Cardiac muscle cell (in vitro differentiated cells and primary cell): ENCODE measurements around the gene NFKBIB. TPM values are rescaled to one million over a fixed set of nuclear protein-coding genes. Genes with fewer than 3 reads are reported as not detected.
"Not testable (repeated sequence)": the region's sequence is repeated elsewhere in the genome, so short reads cannot be mapped to it uniquely, and the experiment has no call there.

Source experiments
- DNase-seq, 2 donors: peaks; one replicate each; pipeline versions ENCODE4 v3.0.0 to v3.0.0-alpha.2; 2010 to 2017; ENCODE audit warnings: low read depth in 1 of 2, low spot score in 1 of 2
- H3K27ac ChIP-seq: fragments of 200-600 bp; sonication (generic); 2 replicates; pipeline ENCODE4 v1.5.1; 2016
- H3K27me3 ChIP-seq: fragments of 200-600 bp; sonication (generic); 2 replicates; pipeline ENCODE4 v1.6.0; 2016; ENCODE audit warnings: control low read depth
- H3K36me3 ChIP-seq: fragments of 200-600 bp; sonication (generic); 2 replicates; pipeline ENCODE4 v1.5.1; 2016; ENCODE audit warnings: control low read depth
- H3K4me1 ChIP-seq: fragments of 200-600 bp; sonication (generic); 2 replicates; pipeline ENCODE4 v1.8.1; 2017; ENCODE audit warnings: low read depth, mild to moderate bottlenecking, mixed run types
- H3K4me3 ChIP-seq: fragments of 200-600 bp; sonication (generic); 2 replicates; pipeline ENCODE4 v1.5.1; 2016; ENCODE audit warnings: mild to moderate bottlenecking
- H3K9me3 ChIP-seq: fragments of 200-600 bp; sonication (generic); 2 replicates; pipeline ENCODE4 v1.5.1; 2017; ENCODE audit warnings: low read depth, mild to moderate bottlenecking, control low read depth
- polyA plus RNA-seq: library from polyadenylated mRNA; unstranded; fragments of >200 nt; fragmentation: Nextera tagmentation; extraction: Ambion mirVana; gene quantifications from 2 replicates; pipeline ENCODE4 v1.2.1, GENCODE V29; 2016
- total RNA-seq: library from RNA; depleted of rRNA; stranded (reverse); fragments of >200 nt; gene quantifications from 2 replicates; pipeline ENCODE4 v1.2.3, GENCODE V29; 2016
- TF ChIP-seq, protein P1 (sequence below): IDR thresholded peaks from 2 replicates; pipeline ENCODE4 v1.5.1; 2012; ENCODE audit warnings: low read depth, mild to moderate bottlenecking, low read length

Gene NFKBIB
- total and polyA plus RNA-seq, 2 experiments from 2014 or later: 14.7 to 19.6 TPM

DNA sequence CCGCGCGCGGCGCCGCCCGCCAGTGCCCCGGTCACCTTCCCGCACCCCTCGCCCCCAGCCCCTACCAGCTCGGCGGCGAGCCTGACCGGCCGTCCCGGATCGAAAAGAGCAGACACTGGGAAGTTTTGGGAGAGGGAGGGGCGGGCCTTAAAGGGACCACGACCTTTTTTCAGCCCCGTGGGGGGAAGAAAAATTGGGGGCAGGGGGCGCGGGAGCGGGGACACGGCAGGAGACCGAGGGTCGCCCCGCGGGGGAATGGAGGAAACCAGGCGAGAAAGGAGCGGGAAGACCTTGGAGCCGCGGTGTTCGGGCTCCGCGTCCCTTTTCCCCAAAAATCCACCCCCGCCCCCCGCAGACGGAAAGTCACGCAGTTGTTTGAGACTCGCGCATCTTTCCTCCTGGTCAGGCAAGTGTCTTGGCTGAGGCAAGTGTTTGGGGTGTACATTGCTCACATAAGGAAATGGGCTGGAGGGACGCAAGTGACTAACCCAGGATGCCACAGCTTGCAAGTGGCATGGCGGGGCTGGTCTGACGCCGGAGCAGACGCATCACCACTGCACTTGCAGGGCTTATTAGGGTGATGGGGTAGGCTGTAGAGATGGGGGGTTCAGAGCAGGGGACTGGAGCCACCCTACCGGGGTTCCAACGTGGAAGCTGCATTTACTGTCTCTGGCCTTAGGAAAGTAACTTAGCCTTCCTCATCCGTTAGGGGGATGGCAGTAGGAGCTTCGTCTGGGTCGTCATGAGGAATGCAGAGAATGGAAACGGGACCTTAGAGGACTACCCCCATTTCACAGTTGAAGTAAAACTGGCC is 47.3 kb upstream of the NFKBIB start:
- Histone ChIP-seq H3K4me1 (peaks cover 16% of the 10 kb centered on the region), H3K36me3 (no peaks in the 10 kb centered on the region), H3K9me3 (no peaks in the 10 kb centered on the region), H3K27ac (peak overlapping the region; percentile 99), H3K27me3 (no peaks in the 10 kb centered on the region), H3K4me3 (peak overlapping the region; percentile 95)
- peak in 1 of 2 donors; percentile 55 for DNase-seq
- TF ChIP-seq, protein P1, sequence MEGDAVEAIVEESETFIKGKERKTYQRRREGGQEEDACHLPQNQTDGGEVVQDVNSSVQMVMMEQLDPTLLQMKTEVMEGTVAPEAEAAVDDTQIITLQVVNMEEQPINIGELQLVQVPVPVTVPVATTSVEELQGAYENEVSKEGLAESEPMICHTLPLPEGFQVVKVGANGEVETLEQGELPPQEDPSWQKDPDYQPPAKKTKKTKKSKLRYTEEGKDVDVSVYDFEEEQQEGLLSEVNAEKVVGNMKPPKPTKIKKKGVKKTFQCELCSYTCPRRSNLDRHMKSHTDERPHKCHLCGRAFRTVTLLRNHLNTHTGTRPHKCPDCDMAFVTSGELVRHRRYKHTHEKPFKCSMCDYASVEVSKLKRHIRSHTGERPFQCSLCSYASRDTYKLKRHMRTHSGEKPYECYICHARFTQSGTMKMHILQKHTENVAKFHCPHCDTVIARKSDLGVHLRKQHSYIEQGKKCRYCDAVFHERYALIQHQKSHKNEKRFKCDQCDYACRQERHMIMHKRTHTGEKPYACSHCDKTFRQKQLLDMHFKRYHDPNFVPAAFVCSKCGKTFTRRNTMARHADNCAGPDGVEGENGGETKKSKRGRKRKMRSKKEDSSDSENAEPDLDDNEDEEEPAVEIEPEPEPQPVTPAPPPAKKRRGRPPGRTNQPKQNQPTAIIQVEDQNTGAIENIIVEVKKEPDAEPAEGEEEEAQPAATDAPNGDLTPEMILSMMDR: no peak

DNA sequence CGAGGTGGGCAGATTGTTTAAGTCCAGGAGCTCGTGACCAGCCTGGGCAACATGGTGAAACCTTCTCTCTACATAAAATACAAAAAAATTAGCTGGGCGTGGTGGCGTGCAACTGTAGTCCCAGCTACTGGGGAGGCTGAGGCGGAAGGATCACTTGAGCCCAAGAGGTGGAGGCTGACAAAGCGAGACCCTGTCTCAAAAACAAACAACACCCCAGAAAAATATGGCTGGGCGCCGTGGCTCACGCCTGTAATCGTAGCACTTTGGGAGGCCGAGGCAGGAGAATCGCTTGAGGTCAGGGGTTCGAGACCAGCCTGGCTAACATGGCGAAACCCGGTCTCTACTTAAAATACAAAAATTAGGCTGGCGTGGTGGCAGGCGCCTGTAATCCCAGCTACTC is 46.6 kb upstream of the NFKBIB start:
- TF ChIP-seq, protein P1: no peak
- no peaks in the 10 kb centered on the region for H3K36me3 ChIP-seq
- H3K27ac ChIP-seq: peak overlapping the region; percentile 99
- H3K4me3 ChIP-seq: peak overlapping the region; percentile 95
- H3K27me3 ChIP-seq: no peaks in the 10 kb centered on the region
- no peak for DNase-seq
- H3K9me3 ChIP-seq: no peaks in the 10 kb centered on the region
- H3K4me1 ChIP-seq: peaks cover 14% of the 10 kb centered on the region

DNA sequence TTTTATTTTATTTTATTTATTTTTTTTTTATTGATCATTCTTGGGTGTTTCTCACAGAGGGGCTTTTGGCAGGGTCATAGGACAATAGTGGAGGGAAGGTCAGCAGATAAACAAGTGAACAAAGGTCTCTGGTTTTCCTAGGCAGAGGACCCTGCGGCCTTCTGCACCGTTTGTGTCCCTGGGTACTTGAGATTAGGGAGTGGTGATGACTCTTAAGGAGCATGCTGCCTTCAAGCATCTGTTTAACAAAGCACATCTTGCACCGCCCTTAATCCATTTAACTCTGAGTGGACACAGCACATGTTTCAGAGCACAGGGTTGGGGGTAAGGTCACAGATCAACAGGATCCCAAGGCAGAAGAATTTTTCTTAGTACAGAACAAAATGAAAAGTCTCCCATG is 44.8 kb upstream of the NFKBIB start:
- not testable (repeated sequence) for H3K27ac ChIP-seq, DNase-seq, H3K27me3 ChIP-seq, H3K4me3 ChIP-seq, H3K36me3 ChIP-seq, H3K9me3 ChIP-seq
- H3K4me1 ChIP-seq: peaks cover 16% of the 10 kb centered on the region

DNA sequence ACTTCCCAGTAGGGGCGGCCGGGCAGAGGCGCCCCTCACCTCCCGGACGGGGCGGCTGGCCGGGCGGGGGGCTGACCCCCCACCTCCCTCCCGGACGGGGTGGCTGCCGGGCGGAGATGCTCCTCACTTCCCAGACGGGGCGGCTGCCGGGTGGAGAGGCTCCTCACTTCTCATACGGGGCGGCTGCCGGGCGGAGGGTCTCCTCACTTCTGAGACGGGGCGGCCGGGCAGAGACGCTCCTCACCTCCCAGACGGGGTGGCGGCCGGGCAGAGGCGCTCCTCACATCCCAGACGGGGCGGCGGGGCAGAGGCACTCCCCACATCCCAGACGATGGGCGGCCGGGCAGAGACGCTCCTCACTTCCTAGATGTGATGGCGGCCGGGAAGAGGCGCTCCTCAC is 44.0 kb upstream of the NFKBIB start:
- H3K27me3 ChIP-seq, DNase-seq, H3K9me3 ChIP-seq, H3K36me3 ChIP-seq, H3K4me3 ChIP-seq, H3K27ac ChIP-seq: not testable (repeated sequence)
- peaks cover 24% of the 10 kb centered on the region for H3K4me1 ChIP-seq

DNA sequence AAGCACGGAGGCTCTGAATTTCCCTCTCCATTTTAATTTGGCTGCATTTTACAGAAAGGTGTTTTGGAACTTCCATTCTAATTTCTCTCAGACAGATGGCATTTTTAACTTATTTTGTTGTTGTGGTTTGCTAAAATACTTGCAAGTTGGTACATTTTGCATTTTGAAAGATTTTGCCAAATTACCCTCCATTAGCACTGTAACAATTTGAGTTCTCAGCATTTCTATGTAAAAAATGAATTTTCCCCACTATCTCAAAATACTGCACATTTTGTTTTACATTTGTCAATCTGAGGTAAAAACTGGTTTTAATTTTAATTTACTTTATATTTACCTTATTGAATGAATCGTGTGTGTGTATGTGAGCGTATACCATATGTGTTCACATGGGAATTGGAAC is 43.0 kb upstream of the NFKBIB start:
- no peaks in the 10 kb centered on the region for H3K27me3 ChIP-seq
- peaks cover 19% of the 10 kb centered on the region for H3K4me1 ChIP-seq
- TF ChIP-seq, protein P1: no peak
- H3K36me3 ChIP-seq: no peaks in the 10 kb centered on the region
- H3K4me3 ChIP-seq: no peak overlapping the region
- H3K9me3 ChIP-seq: no peaks in the 10 kb centered on the region
- DNase-seq: no peak
- no peak overlapping the region for H3K27ac ChIP-seq

DNA sequence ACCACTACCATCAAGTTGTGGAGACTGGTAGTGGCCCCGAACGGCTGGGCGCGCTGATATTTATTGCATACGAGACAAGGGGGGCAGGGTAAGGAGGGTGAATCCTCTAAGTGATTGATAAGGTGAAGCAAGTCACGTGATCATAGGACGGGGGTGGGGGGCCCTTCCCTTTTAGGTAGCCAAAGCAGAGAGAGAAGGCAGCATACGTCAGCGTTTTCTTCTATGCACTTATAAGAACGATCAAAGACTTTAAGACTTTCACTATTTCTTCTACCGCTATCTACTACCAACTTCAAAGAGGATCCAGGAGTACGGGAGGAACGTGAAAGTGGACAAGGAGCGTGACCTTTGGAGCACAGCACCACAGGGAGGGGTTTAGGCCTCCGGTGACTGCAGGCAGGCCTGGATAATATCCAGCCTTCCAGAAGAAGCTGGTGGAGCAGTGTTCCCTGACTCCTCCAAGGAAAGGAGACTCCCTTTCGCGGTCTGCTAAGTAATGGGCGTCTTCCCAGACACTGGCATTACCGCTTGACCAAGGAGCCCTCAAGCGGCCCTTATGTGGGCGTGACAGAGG is 40.1 kb upstream of the NFKBIB start:
- not testable (repeated sequence) for H3K4me3 ChIP-seq, H3K9me3 ChIP-seq, H3K36me3 ChIP-seq, H3K27me3 ChIP-seq
- Histone ChIP-seq H3K27ac (peak overlapping the region; percentile 80), H3K4me1 (peaks cover 19% of the 10 kb centered on the region)
- peak in 1 of 2 donors; percentile 36 for DNase-seq

DNA sequence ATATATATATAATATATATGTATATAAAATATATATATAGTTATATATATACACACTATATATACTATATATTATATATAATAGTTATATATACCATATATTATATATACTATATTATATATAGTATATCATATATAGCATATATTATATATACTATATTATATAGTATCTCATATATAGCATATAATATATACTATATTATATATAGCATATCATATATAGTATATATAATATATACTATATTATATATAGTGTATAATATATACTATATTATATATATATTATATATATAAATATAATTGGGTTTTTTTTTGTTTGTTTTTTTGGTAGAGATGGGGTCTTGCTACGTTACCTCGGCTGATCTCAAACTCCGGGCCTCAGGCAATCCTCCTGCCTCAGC is 38.4 kb upstream of the NFKBIB start:
- no peak overlapping the region for H3K27ac ChIP-seq
- DNase-seq: no peak
- H3K36me3 ChIP-seq: no peaks in the 10 kb centered on the region
- no peak overlapping the region for H3K4me3 ChIP-seq
- peaks cover 19% of the 10 kb centered on the region for H3K4me1 ChIP-seq
- no peaks in the 10 kb centered on the region for H3K9me3 ChIP-seq
- TF ChIP-seq, protein P1: no peak
- no peaks in the 10 kb centered on the region for H3K27me3 ChIP-seq
